ENCODE results near the gene STX7.

DNA sequence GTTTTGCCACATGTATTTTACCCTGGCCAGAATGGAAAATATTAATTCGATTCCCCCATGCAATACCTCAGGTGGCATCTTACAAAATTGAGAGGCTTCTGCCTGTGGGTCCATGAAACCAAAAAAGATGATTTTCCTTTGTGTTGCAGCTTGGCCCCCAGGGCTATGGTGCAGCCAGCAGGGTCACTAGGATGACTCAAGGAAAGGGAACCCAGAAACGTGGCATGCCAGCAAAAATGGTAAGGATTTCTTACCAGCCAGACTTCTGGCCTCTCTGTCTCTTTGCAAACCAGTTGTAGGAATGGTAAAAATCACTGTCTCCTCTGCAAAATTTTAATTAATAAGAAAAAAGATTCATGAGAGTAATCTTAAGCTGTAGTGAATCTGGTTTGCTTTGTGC lies 13.5 kb upstream of the STX7 start:
- TF ChIP-seq CTCF (IDR thresholded peaks at IDR 0.05; ENCODE audit: borderline replicate concordance, extremely low read depth, low read length, poor library complexity, severe bottlenecking), result no peak
- TF ChIP-seq EZH2 (IDR thresholded peaks at IDR 0.05; ENCODE audit: borderline replicate concordance, low read depth, low read length, severe bottlenecking), result no peak
